GM04503 (cell line): ENCODE measurements around the gene SENP7.
"Not testable (repeated sequence)": the region's sequence is repeated elsewhere in the genome, so short reads cannot be mapped to it uniquely, and the experiment has no call there.

Experiments used
- DNase-seq: peaks from one replicate; pipeline ENCODE4 v3.0.0-alpha.2; 2012; ENCODE audit warnings: low read depth

The SENP7 gene, protein sequence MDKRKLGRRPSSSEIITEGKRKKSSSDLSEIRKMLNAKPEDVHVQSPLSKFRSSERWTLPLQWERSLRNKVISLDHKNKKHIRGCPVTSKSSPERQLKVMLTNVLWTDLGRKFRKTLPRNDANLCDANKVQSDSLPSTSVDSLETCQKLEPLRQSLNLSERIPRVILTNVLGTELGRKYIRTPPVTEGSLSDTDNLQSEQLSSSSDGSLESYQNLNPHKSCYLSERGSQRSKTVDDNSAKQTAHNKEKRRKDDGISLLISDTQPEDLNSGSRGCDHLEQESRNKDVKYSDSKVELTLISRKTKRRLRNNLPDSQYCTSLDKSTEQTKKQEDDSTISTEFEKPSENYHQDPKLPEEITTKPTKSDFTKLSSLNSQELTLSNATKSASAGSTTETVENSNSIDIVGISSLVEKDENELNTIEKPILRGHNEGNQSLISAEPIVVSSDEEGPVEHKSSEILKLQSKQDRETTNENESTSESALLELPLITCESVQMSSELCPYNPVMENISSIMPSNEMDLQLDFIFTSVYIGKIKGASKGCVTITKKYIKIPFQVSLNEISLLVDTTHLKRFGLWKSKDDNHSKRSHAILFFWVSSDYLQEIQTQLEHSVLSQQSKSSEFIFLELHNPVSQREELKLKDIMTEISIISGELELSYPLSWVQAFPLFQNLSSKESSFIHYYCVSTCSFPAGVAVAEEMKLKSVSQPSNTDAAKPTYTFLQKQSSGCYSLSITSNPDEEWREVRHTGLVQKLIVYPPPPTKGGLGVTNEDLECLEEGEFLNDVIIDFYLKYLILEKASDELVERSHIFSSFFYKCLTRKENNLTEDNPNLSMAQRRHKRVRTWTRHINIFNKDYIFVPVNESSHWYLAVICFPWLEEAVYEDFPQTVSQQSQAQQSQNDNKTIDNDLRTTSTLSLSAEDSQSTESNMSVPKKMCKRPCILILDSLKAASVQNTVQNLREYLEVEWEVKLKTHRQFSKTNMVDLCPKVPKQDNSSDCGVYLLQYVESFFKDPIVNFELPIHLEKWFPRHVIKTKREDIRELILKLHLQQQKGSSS

DNA sequence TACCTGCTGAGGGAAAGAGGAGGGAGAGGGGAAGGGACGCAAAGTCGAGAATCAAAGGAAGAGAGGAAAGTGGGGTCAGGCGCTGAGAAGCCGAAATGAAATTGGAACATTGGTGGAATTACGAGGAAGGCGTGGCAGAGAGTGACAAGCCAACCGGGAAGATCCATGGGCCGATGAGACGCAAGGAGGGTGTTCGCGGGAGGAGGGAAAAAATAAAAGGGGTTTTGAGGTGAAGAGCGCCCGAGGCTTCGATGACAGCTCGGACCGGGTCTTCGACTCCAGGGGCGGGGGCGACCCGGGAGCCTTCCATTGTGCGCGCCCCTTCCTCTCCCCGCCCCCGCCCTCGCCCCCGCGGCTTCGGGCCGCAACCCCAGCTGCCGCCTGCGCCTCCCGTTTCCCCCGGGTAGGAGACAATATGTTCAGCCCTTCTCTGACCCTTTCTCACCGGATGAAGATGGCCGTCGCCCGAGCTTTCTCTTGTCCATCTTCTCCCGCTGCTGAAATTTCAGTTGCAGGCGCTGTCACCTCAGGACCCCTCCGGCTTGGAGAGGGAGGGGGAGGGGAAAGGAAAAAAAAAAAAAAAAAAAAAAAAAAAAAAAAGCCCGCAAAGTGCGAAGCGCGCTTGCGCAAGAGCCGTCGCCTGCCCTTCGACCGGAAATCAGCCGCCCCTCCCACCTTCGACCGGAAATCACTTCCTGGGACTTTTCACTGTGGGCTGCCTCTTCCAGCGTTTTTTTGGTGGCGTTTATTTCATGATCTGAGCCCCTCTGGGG lies at the start of gene SENP7:
SENP7 (minus strand) TSS at position 567 of the 773 bp plus-strand sequence; CDS start at position 485, 82 bp downstream.
- DNase-seq = peak; percentile 42

DNA sequence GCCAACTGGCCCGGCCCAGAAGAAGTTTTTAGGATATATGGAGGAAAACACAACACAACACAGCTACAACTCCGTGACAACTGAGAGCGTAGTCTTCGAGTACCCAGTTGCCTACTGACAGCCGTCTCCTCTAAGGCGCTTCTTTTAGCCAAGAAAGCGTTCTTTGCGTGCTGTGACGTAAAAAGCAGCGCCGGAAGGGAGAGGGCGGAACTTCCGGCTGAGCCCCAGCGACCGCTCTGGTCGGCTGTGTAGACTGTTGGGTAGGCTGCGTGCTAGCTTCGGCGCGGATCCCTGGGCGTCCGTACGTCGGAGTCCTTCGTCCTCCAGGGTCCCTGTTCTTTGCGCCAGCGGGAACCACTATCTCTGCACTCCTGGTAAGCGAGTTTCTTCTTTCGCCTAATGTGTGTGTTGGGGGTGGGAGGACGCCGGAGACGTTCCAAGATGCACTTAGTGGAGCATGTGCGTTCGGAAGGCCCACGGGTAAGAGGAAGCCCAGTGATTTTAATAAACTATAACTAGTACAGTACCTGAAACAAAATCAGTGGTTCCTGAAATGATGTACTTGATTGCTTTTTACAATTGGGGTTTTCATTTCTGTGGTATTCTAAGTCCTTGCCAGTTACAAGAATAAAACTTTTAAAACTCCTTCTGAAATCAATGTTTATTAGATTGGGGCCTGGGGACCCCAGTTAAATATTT lies 48.8 kb upstream of the SENP7 start, which contains the start of gene TRMT10C:
TRMT10C (plus strand) TSS at position 239 of the 699 bp plus-strand sequence. CDS start 2,914 bp downstream, outside the sequence.
- DNase-seq = peak; percentile 71

DNA sequence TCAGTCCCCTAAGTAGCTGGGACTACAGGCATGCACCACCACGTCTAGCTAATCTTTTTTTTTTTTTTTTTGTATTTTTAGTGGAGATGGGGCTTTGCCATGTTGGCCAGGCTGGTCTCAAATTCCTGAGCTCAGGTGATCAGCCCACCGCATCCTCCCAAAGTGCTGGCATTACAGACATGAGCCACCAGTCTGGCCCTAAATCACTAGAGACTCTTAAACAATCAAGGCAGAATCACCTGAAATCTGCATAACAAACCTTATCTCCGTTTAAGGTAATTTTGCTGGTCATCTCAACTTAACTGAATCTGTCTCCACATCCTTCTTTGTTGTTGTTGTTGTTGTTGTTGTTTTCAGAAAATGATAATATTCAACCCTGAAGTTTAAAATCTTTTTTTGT lies 43.1 kb upstream of the SENP7 start:
- DNase-seq = no peak

DNA sequence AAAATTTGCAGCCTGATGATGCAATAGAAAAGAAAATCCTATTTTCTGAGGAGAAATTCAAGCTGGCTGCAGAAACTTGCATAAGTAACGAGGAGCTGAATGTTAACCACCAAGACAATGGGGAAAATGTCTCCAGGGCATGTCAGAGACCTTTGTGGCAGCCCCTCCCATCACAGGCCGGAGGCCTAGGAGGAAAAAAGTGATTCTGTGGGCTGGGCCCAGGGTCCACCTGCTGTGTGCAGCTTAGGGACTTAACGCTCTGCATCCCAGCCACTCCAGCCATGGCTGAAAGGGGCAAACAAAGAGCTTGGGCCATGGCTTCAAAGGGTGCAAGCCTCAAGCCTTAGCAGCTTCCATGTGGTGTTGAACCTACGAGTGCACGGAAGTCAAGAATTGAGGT lies 40.4 kb upstream of the SENP7 start:
- DNase-seq = not testable (repeated sequence)

DNA sequence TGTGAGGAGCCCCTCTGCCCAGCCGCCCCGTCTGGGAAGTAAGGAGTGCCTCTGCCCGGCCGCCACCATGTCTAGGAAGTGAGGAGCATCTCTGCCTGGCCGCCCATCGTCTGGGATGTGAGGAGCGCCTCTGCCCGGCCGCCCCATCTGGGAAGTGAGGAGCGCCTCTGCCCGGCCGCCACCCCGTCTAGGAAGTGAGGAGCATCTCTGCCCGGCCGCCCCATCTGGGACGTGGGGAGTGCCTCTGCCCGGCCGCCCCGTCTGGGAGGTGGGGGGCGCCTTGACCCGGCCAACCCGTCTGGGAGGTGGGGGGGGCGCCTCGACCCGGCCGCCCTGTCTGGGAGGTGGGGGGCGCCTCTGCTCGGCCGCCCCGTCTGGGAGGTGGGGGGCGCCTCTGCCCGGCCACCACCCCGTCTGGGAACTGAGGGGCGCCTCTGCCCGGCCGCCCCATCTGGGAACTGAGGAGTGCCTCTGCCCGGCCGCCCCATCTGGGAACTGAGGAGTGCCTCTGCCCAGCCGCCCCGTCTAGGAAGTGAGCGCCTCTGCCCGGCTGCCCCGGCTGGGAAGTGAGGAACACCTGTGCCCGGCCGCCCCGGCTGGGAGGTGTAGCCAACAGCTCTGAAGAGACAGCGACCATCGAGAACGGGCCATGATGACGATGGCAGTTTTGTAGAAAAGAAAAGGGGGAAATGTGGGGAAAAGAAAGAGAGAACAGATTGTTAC lies 38.5 kb upstream of the SENP7 start:
- DNase-seq = not testable (repeated sequence)

DNA sequence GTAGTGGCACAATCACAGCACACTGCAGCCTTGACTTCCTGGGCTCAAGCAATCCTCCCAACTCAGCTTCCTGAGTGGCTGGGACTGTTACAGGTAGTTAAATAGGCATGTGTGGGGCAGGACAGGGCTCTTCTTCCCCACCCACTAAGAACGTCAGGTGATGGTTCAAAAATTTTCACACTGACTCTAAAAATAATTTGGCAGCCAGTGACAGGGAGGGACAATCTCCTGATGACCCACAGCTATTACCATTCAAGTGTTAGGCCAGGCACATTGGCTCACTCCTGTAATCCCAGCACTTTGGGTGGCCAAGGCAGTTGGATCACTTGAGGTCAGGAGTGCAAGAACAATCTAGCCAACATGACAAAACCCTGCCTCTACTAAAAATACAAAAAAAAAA lies 36.5 kb upstream of the SENP7 start:
- DNase-seq = no peak

DNA sequence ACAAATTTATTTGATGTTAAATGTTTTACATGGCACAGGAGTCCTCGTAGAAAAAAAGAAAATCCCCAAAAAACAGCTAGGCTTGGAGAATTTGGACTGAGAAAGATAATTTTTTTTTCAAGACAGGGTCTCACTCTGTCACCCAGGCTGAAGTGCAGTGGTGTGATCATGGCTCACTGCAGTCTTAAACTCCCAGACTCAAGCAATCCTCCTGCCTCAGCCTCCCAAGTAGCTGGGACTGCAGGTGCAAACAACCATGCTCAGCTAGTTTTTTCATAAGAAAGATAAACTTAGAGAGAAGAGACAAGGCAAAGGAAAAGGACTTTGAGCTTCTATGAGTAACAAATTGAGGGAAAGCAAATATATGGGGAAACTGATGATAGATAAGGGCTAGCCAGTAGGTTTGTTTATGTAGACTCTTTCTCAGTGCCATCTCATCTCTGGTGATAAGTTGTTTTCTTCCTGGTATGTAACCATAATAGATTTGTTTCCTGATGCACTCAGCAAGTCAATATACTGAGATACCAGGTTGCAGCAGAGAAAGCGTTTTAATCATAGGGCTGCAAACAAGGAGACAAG lies 35.6 kb upstream of the SENP7 start:
- no peak for DNase-seq

DNA sequence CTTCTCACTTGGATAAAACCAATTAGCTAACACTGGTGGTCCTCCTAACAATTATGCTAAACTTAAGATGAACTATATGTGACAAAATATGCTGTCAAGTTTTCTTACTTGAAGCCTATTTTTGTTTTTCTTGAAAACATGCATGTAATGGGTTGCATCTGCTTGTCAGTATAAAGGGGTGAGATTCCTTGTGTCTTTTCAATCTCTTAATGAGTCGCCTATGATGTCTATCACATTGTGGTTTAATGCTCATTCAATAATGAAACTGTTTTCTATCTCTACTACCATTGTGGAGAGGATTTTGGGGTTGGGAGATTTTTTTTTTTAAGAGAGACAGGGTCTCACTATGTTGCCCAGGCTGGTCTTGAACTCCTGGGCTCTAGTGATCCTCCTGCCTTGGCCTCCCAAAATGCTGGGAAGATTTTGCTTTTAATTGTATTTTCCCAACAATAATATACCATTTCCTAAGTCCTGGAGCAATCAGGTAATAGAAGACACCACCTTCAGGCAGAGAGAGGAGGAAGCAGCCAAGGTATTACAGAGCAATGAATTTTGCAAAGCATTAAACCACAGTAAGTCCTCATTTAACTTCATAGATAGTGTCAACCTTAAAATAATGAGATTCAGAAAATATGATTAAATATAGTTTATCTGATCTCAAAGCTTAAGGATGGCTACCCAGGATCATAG lies 31.3 kb upstream of the SENP7 start:
- DNase-seq = no peak

DNA sequence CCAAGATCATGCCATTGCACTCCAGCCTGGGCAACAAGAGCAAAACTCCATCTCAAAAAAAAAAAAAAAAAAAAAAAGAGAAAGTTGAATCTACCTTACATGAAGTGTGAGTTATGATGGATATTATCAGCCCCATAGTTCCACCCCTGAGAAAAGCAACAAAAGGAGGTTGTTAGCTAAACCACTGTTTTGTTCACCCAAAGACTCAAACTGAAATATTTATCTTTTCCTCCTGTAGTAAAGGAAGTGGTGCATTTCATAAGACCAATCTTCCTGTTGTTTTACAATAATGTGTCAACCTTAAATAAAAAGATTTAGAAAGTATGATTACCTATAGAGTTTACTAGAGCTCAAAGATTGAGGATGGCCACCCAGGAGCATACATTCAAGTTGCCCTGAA lies 29.9 kb upstream of the SENP7 start:
- DNase-seq = no peak

DNA sequence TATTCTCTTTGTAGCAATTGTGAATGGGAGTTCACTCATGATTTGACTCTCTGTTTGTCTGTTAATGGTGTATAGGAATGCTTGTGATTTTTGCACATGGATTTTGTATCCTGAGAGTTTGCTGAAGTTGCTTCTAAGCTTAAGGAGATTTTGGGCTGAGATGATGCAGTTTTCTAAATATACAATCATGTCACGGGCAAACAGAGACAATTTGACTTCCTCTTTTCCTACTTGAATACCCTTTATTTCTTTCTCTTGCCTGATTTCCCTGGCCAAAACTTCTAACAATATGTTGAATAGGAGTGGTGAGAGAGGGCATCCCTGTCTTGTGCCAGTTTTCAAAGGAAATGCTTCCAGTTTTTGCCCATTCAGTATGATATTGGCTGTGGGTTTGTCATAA lies 23.9 kb upstream of the SENP7 start:
- DNase-seq = not testable (repeated sequence)

DNA sequence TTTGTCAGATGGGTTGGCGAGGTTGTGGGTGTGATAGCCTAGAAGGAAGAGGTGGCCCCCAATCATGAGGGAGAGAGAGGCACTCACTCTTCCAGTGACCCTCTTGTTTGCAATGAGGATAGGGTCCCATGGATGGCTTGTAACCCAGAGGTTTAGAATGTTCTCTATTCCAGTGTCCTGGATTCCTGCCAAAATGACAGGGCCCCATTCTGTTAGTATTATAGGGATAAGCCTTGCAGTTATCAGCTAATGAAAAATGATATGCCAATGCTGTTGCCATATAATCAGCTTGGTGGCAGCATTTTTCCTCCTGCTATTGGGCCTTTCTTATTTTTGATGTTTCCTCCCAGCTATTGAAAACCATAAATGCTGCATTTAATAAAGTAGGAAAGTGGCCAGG lies 23.3 kb upstream of the SENP7 start:
- no peak for DNase-seq

DNA sequence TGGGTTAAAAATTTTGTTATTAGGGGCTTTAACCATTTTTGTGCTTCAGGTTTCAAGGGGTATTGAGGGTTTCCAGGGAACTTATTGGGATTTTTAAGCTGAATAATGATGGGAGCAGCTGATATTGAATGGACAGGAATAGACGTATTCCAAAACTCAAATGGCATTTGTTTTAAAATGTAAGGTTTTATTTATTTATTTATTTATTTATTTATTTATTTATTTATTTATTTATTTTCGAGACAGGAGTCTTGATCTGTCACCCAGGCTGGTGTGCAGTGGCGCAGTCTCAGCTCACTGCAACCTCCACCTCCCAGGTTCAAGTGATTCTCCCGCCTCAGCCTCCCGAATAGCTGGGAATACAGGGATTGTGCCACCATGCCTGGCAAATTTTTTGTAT lies 22.2 kb upstream of the SENP7 start:
- DNase-seq = no peak

DNA sequence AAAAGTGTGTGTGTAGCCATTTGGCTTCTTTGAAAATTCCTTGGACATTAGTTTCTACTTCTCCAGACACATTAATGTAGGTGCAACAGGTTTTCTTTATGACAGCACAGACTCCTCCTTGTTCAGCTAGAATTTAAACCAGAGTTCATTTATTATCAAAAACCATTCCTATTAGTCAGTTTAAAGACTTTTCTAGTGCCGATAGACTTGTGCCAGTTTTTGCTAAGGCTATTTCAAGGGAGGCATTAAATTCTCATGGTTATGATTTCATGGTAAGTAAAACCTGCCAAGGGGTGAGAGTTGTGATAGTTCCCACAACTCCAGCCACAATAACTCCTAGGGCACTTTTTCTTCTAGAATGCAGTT lies 20.6 kb upstream of the SENP7 start:
- DNase-seq = peak; percentile 4

DNA sequence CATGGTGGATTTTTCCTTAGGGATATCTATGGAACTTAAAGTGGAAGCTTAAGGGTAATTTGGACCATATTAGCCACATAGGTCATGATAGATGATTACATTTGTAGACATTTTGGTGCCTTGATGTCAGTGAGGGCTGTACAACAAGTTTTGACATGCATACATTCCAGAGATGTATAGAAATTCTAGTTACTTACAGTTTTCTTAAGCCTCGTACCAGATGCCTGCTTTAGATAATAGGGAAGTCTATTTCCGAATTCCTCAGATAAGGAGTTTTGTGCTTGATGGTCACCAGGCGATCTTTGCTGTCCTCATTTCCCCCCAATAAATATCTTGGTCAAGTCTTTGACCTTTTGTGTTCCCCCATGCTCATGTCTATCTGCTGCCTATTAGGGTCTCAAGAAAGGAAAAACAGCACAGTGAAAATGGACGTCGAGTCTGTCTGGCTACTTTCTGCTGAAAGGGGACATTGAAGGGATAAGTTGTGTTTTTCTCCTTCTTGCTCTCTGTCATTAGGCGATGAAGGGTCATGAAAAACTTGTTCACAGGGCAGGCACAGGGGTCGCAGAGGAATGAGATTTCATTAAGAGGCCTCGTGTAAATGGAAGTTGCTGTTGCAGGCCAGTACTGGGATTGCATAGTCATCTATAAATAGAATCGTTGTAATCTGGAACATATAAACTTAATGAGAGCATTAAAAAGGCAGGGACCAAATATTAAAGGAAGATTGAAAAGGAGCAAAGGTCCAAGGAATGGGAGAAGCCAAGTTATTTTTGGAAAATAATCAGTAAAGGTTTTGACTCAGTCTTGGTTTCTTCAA lies 20.0 kb upstream of the SENP7 start:
- DNase-seq = no peak

DNA sequence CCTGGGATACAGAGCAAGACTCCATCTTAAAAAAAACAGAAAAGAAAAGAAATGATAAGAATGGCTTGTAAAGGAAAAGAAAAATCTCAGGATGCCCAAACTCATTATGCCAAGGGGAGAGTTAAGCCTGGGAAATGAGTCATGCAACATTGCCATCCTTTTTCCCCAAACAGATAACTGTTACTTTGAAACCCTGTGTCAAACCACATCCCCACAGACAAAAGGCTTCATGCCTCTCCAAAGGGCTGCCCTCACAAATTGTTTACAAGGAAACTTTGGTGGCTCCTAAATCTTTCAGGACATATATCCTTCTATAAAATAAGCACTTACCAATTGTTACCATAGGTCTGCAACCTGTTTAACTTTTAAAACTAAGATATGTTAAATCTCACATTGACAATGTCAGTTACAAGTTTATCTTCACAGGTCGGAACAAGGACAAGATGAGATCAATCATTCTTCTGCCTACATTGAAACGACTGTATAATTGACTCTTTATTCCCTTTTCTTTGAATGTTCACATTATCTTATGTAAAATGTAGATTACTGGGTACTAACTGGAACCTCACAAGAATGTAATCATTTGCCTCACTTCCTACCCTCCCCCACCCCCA lies 18.6 kb upstream of the SENP7 start:
- DNase-seq = no peak

DNA sequence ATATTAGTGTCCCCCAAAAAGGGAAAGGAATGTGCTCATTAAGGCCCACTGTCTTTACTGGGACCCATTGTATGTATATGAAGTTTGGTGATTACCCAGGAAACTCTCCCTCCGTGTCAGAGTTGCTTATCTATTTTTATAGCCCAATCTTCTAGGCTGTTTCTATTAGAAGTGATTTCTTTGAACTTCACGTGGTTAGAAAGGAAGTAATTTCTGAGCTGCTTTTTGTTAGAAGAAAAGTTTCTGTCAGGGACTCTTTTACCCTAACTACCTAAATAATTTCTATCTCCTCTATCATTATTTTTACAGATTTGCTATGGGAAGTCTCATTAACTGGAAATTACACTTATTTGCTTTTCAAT lies 17.7 kb upstream of the SENP7 start:
- no peak for DNase-seq

DNA sequence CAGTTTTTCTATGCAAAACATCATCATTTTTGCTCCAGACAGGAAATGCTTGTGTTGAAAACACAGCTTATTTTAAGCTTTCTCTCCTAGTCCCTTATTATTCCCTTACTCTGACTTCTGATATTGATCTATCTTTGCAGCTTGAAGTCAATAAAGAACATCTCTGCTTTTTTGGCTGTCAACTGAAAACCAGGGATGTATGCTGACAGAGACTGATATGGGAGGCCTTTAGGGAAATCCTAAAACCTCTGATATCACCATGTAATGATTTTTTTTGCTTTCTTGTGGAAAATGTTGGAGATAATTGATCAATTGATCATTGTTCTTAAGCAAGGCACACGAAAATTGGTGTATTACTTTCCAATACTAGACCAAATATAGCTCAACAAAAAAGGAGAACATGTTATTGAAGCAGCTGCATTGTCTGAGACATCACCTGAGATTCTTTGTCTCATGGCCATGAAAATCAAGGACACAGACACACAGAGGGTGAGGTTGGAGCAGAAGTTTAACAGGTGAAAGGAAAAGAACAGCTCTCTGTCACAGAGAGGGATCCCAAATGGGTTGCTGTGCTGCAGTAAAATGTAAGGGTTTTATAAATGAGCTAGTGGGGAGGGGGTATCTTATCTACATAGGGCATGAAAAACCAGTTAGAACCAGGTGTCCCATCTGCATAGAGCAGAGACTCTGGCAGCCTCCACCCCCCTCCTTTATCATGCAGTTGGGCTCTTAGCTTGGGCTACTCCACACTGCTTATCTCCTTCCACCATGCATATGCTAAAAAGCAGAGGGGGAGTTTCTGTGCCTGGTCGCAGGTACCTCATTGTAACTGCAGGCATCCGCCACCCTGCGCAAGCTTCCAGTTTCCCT lies 17.0 kb upstream of the SENP7 start:
- no peak for DNase-seq
